Parathyroid adenoma (tissue), 2 donors: ENCODE results near the gene HSDL1.

Source experiments
- H2AFZ ChIP-seq: fragments of 300-600 bp; sonication (generic); one replicate; pipeline ENCODE4 v1.7.0; 2017; ENCODE audit warnings: antibody characterized with exemption, mild to moderate bottlenecking
- H3K27ac ChIP-seq: fragments of 300-600 bp; sonication (generic); one replicate; pipeline ENCODE4 v1.7.0; 2017
- H3K27me3 ChIP-seq: fragments of 300-600 bp; sonication (generic); one replicate; pipeline ENCODE4 v1.7.0; 2017; ENCODE audit warnings: low read length; ENCODE audit not compliant: control insufficient read depth, insufficient read depth
- H3K36me3 ChIP-seq: fragments of 300-600 bp; sonication (generic); one replicate; pipeline ENCODE4 v1.7.0; 2017; ENCODE audit warnings: low read length; ENCODE audit not compliant: control insufficient read depth, insufficient read depth
- H3K4me1 ChIP-seq: fragments of 300-600 bp; sonication (generic); one replicate; pipeline ENCODE4 v1.7.0; 2017; ENCODE audit warnings: control low read depth
- H3K4me2 ChIP-seq: fragments of 300-600 bp; sonication (generic); one replicate; pipeline ENCODE4 v1.7.0; 2017; ENCODE audit warnings: low read length
- H3K4me3 ChIP-seq: fragments of 300-600 bp; sonication (generic); one replicate; pipeline ENCODE4 v1.7.0; 2017; ENCODE audit warnings: low read depth, low read length
- H3K79me2 ChIP-seq: fragments of 300-600 bp; sonication (generic); one replicate; pipeline ENCODE4 v1.7.0; 2017; ENCODE audit warnings: control low read depth
- H3K9ac ChIP-seq: fragments of 300-600 bp; sonication (generic); one replicate; pipeline ENCODE4 v1.7.0; 2017; ENCODE audit warnings: mild to moderate bottlenecking
- H3K9me3 ChIP-seq: fragments of 300-600 bp; sonication (generic); one replicate; pipeline ENCODE4 v1.7.0; 2017; ENCODE audit warnings: low read length; ENCODE audit not compliant: control insufficient read depth
- TF ChIP-seq, protein P1 (sequence below): fragments of 300-600 bp; sonication (generic); IDR thresholded peaks from one replicate; pipeline ENCODE4 v1.7.0; 2017; ENCODE audit warnings: antibody characterized with exemption, mild to moderate bottlenecking
- donor health status: primary hyperparathyroidism.

Gene HSDL1

DNA sequence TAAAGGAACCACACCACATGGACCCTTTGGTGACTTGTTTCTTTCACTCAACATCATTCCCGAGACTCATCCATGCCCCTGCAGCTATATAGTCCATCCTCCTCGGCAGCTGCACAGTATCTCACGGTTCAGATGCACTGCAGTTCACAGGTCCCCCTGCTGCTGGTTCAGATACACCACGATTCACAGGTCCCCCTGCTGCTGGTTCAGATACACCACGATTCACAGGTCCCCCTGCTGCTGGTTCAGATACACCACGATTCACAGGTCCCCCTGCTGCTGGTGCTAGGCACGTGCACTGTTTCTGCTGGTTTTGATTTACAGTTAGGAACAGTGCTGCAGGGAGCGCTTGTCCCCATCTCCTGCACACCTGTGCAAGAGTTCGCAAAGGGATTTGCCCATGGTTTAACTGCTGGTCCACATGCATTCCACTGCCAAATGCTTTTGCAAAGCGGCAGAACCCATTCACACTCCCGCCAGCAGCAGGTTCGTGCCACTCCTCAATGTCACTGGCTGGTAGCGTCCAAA is 3.8 kb downstream of the HSDL1 start:
- TF ChIP-seq, protein P1, sequence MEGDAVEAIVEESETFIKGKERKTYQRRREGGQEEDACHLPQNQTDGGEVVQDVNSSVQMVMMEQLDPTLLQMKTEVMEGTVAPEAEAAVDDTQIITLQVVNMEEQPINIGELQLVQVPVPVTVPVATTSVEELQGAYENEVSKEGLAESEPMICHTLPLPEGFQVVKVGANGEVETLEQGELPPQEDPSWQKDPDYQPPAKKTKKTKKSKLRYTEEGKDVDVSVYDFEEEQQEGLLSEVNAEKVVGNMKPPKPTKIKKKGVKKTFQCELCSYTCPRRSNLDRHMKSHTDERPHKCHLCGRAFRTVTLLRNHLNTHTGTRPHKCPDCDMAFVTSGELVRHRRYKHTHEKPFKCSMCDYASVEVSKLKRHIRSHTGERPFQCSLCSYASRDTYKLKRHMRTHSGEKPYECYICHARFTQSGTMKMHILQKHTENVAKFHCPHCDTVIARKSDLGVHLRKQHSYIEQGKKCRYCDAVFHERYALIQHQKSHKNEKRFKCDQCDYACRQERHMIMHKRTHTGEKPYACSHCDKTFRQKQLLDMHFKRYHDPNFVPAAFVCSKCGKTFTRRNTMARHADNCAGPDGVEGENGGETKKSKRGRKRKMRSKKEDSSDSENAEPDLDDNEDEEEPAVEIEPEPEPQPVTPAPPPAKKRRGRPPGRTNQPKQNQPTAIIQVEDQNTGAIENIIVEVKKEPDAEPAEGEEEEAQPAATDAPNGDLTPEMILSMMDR = no peak
- no peaks in the 10 kb centered on the region for H3K27me3 ChIP-seq
- no peaks in the 10 kb centered on the region for H3K9me3 ChIP-seq
- H3K79me2 ChIP-seq = peaks cover 22% of the 10 kb centered on the region
- H3K27ac ChIP-seq = no peak overlapping the region
- H3K9ac ChIP-seq = no peak overlapping the region
- H3K4me3 ChIP-seq = no peak overlapping the region
- H3K36me3 ChIP-seq = no peaks in the 10 kb centered on the region
- H2AFZ ChIP-seq = no peak overlapping the region
- H3K4me1 ChIP-seq = peaks cover 18% of the 10 kb centered on the region
- no peak overlapping the region for H3K4me2 ChIP-seq

DNA sequence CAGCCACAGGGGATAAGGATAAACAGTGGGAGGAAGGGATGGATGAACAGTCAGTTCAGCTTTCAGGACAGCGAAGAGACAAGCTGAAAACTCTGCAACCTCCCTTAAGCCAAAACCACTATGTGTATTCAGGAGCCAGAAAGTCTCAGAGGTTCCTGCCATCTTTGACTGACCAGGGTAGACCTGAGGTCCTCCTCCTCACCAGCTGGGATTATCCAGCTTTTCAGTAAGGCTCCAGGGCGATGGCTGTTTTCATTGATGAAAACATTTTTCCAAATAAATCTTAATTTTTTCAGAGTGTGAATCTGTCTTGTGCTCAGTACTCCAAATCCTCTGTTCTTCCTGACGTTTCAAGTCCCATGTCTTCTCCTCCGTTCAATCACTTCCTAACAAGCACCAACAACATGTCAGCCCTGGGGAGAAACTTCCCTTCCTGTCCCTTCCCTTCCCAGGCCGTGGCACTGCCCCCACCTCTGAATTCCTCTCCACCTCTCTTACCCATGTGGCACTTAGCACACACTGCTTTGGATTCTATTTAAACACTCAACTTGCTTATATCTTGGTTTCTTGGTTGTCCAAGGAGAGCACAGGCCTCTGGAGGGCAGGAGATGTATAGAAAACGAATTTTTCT is 5.2 kb downstream of the HSDL1 start:
- H3K4me3 ChIP-seq = no peak overlapping the region
- peak overlapping the region; percentile 81 for H3K27ac ChIP-seq

DNA sequence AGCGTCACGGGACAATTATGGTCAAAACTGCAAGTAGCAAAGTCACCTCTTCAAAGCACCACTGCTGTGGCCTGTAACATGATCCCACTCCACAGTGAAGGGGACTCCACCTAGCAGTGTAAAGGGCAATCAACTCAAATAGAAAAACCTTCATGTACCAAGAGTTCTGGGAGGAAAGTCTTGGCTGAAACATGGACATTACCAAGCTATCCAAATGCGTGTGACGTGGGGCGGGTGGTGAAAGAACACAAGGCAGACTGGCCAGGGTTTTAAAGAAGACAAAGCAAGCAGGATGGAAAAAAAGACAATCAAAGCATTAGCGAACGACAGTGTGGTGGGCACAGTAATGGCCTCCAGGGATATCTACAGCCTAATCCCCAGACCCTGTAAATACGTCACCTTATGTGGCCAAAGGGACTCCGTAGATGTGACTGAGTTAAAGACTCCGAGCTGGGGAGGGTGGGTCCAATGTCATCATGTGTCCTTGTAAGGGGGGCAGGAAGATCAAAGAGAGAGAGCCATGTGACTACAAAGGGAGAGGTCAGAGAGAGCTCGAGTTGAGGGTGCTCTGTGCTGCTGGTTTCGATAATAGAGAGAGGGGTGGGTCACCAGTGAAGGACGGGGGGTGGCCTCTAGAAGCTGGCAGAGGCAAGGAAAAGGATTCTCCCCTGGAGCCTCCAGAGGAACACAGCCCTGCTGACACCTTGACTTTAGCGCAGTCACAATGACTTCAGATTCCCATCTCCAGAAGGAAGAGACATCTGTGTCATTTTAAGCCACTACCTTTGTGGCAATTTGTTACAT is 6.0 kb downstream of the HSDL1 start:
- TF ChIP-seq, protein P1 = no peak
- Histone ChIP-seq H3K27me3 (no peaks in the 10 kb centered on the region), H2AFZ (peak overlapping the region; percentile 27), H3K4me1 (peaks cover 18% of the 10 kb centered on the region), H3K36me3 (no peaks in the 10 kb centered on the region), H3K79me2 (peaks cover 30% of the 10 kb centered on the region), H3K4me3 (no peak overlapping the region), H3K27ac (peak overlapping the region; percentile 81), H3K9me3 (no peaks in the 10 kb centered on the region), H3K9ac (no peak overlapping the region), H3K4me2 (peak overlapping the region; percentile 60)

More for the DNA sequence above, 5.2 kb downstream of the HSDL1 start:
- no peaks in the 10 kb centered on the region for H3K9me3 ChIP-seq
- no peak overlapping the region for H3K9ac ChIP-seq
- peaks cover 30% of the 10 kb centered on the region for H3K79me2 ChIP-seq
- H3K4me2 ChIP-seq = no peak overlapping the region
- H3K36me3 ChIP-seq = no peaks in the 10 kb centered on the region
- H3K27me3 ChIP-seq = no peaks in the 10 kb centered on the region
- TF ChIP-seq, protein P1 = no peak
- H3K4me1 ChIP-seq = peaks cover 18% of the 10 kb centered on the region
- no peak overlapping the region for H2AFZ ChIP-seq

DNA sequence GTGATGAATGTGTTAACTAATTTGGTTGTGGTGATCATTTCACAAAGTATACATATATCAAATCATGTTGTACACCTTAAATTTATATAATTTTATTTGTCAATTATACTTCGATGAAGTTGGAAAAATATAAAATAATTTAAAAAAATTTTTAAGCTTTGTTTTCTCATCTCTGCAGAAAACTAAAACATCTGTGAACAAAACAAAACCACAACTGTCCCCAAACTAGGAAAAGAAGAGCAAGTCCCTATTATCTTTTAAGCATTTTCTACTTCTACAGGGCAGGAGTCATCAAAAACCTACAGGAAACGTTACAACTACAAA is 6.5 kb downstream of the HSDL1 start:
- TF ChIP-seq, protein P1 = no peak
- Histone ChIP-seq H3K27ac (peak overlapping the region; percentile 81), H3K9ac (no peak overlapping the region)

More for the DNA sequence above, 6.5 kb downstream of the HSDL1 start:
- H3K4me1 ChIP-seq = peaks cover 18% of the 10 kb centered on the region
- peak overlapping the region; percentile 27 for H2AFZ ChIP-seq
- no peaks in the 10 kb centered on the region for H3K9me3 ChIP-seq
- no peak overlapping the region for H3K4me2 ChIP-seq
- no peaks in the 10 kb centered on the region for H3K27me3 ChIP-seq
- H3K79me2 ChIP-seq = peaks cover 30% of the 10 kb centered on the region
- no peak overlapping the region for H3K4me3 ChIP-seq
- H3K36me3 ChIP-seq = no peaks in the 10 kb centered on the region
